Muscle layer of colon (tissue), 2 donors: Measurements from ENCODE around the gene LRP1.

Experiments used
- H3K27ac ChIP-seq: one replicate; pipeline ENCODE4 v1.7.0; 2013; ENCODE audit warnings: low read depth, mild to moderate bottlenecking, low read length, moderate library complexity
- H3K27me3 ChIP-seq, 2 donors: one replicate each; pipeline ENCODE4 v1.7.0; 2013; ENCODE audit warnings: low read length in 2 of 2, mild to moderate bottlenecking in 2 of 2; ENCODE audit not compliant: insufficient read depth in 2 of 2, control insufficient read depth in 1 of 2
- H3K36me3 ChIP-seq: one replicate; pipeline ENCODE4 v1.7.0; 2013; ENCODE audit warnings: mild to moderate bottlenecking, low read length; ENCODE audit not compliant: insufficient read depth
- H3K4me1 ChIP-seq: one replicate; pipeline ENCODE4 v1.7.0; 2013; ENCODE audit warnings: mild to moderate bottlenecking, low read length; ENCODE audit not compliant: insufficient read depth
- H3K4me3 ChIP-seq, 2 donors: one replicate each; pipeline ENCODE4 v1.7.0; 2013; ENCODE audit warnings: low read length in 2 of 2, low read depth in 1 of 2, mild to moderate bottlenecking in 1 of 2, moderate library complexity in 1 of 2
- H3K9ac ChIP-seq: one replicate; pipeline ENCODE4 v1.7.0; 2013; ENCODE audit warnings: low read length
- H3K9me3 ChIP-seq: one replicate; pipeline ENCODE4 v1.7.0; 2013; ENCODE audit warnings: mild to moderate bottlenecking, low read length
- donor health status: abdominal sarcoma.
- donor health status: Adenocarcinoma of cecum.

The LRP1 gene

GRCh38 chr12:57154076-57154475 lies 25.8 kb downstream of the LRP1 start:
- H3K9ac ChIP-seq: no peak overlapping the region
- peaks cover 53% of the 10 kb centered on the region for H3K4me1 ChIP-seq
- H3K36me3 ChIP-seq: peaks cover 68% of the 10 kb centered on the region
- no peaks in the 10 kb centered on the region for H3K9me3 ChIP-seq
- H3K27ac ChIP-seq: no peak overlapping the region
- H3K27me3 ChIP-seq: no peaks in the 10 kb centered on the region
- H3K4me3 ChIP-seq: no peak overlapping the region

DNA sequence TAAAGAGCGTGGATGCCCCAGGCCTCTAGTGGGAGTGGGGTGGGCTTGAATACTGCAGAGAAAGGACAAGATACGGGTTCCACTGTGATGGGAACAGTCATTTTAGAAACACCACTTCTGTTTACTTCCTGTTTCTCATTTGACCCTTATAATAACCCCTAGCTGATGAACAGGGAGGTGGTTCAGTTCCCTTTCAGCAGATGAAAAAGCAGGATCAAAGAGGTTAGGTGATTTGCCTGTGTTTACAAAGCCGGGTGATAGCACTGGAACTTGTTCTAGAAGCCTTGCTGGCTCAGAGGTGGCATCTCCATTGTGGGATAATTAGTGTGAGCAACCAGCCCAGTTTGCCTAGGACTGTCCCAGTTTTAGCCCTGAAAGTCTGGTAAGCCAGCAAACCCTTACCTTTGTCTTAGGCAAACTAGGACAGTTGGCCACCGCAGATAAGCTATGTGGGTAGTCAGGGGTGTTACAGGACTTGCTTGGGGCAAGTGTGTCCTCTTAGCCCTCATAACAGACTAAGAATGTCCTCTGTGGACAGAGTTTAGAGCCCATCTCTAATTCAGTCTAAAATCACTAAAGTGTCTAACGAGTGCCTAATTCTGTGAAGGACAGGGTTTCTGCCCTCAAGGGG lies 26.6 kb downstream of the LRP1 start:
- Histone ChIP-seq H3K27me3 (no peaks in the 10 kb centered on the region), H3K9ac (no peak overlapping the region), H3K4me1 (peaks cover 45% of the 10 kb centered on the region), H3K9me3 (no peaks in the 10 kb centered on the region), H3K27ac (no peak overlapping the region), H3K36me3 (peaks cover 70% of the 10 kb centered on the region), H3K4me3 (no peak overlapping the region)

GRCh38 chr12:57156701-57157403 lies 28.6 kb downstream of the LRP1 start:
- H3K27ac ChIP-seq: no peak overlapping the region
- H3K9me3 ChIP-seq: no peaks in the 10 kb centered on the region
- peaks cover 78% of the 10 kb centered on the region for H3K36me3 ChIP-seq
- no peak overlapping the region for H3K9ac ChIP-seq
- peaks cover 27% of the 10 kb centered on the region for H3K4me1 ChIP-seq
- no peak overlapping the region for H3K4me3 ChIP-seq
- H3K27me3 ChIP-seq: no peaks in the 10 kb centered on the region

DNA sequence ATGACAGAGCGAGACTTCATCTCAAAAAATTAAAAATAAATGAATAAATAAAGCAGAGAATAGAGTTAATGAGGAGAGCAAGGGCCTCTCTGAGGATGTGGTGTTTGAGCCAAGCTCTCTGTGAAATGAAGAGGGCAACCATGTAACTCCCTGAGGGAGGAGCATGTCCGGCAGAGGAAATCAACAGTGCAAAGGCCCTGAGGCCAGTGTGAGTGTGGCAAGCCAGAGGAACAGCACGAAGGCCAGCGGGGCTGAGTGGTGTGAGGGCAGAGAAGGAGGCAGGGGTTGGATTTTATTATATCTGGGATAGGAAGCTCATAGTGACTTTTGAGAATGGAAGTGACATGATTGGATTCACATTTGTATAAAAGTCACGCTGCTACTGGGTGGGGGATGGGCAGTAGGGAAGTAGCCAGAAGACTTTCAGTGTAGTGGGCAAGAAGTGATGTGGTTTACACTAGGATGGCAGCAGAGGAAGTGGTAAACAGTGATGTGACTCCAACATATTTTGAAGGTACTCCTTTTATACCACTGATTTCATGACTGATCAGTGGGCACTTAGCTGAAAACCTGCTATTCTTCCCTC lies 29.4 kb downstream of the LRP1 start:
- Histone ChIP-seq H3K27ac (no peak overlapping the region), H3K36me3 (peaks cover 86% of the 10 kb centered on the region), H3K4me1 (peaks cover 19% of the 10 kb centered on the region), H3K9ac (no peak overlapping the region), H3K9me3 (no peaks in the 10 kb centered on the region), H3K4me3 (no peak overlapping the region), H3K27me3 (no peaks in the 10 kb centered on the region)

- Histone ChIP-seq H3K9ac (no peak overlapping the region), H3K36me3 (peaks cover 90% of the 10 kb centered on the region), H3K4me3 (no peak overlapping the region), H3K9me3 (no peaks in the 10 kb centered on the region), H3K27me3 (no peaks in the 10 kb centered on the region), H3K4me1 (peaks cover 14% of the 10 kb centered on the region), H3K27ac (no peak overlapping the region)
Observed at GRCh38 chr12:57158186-57158585, 29.9 kb downstream of the LRP1 start.

DNA sequence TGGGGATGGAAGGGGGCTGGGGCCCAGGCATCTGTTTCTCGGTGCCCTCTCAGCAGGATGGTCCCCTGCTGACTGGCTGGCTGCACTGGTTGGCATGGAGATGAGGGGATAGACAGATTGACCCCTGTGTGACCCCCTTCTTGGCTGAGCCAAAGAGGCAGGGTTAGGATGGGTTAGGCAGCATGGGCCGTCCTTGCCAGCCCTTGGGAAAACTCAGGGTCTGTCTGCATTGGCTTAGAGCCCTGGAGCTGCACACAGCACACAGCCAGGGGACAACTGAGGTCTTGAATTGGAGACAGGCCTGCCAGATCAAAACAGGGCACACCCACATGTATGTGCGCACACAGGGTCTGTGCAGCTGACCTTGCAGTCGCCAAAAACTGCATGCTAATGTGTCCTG lies 30.4 kb downstream of the LRP1 start:
- no peak overlapping the region for H3K27ac ChIP-seq
- no peak overlapping the region for H3K9ac ChIP-seq
- H3K4me3 ChIP-seq: no peak overlapping the region
- no peaks in the 10 kb centered on the region for H3K27me3 ChIP-seq
- no peaks in the 10 kb centered on the region for H3K9me3 ChIP-seq
- H3K4me1 ChIP-seq: peaks cover 10% of the 10 kb centered on the region
- peaks cover 91% of the 10 kb centered on the region for H3K36me3 ChIP-seq

- Histone ChIP-seq H3K4me1 (peaks cover 10% of the 10 kb centered on the region), H3K4me3 (no peak overlapping the region), H3K9ac (no peak overlapping the region), H3K36me3 (peaks cover 91% of the 10 kb centered on the region), H3K27me3 (no peaks in the 10 kb centered on the region), H3K27ac (no peak overlapping the region), H3K9me3 (no peaks in the 10 kb centered on the region)
Observed at GRCh38 chr12:57159311-57159710, 31.0 kb downstream of the LRP1 start.

DNA sequence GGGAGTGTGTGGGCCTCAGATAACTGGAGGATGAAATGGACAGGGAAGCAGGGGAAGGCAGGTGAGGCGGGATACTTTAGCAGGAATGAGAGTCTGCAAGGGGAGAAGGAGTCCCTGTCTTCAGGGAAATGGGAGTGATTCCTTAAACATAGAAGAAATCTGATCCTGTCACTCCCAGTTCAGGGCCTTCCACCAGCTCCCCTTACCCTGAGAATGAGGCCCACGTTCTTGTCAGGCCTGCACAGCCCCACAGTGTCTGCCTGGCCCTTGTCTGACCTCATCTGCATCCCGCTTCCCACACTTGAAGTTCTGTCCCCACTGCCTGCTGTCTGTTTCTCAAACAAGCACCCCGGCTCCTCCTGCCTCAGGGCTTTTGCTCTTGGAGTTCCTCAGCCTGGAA lies 31.8 kb downstream of the LRP1 start:
- no peak overlapping the region for H3K9ac ChIP-seq
- no peaks in the 10 kb centered on the region for H3K27me3 ChIP-seq
- H3K27ac ChIP-seq: no peak overlapping the region
- H3K4me1 ChIP-seq: peaks cover 10% of the 10 kb centered on the region
- no peaks in the 10 kb centered on the region for H3K9me3 ChIP-seq
- H3K36me3 ChIP-seq: peaks cover 90% of the 10 kb centered on the region
- H3K4me3 ChIP-seq: no peak overlapping the region

DNA sequence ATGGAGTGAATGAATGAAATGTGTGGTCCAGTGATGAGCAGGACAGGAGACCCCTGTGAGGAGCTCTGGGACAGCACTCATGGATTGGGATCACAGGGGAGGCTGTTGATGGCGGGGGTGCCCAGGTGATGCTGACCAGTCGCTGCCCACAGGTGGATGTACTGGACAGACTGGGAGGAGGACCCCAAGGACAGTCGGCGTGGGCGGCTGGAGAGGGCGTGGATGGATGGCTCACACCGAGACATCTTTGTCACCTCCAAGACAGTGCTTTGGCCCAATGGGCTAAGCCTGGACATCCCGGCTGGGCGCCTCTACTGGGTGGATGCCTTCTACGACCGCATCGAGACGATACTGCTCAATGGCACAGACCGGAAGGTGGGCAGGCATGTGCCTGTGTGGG lies 32.5 kb downstream of the LRP1 start:
- Histone ChIP-seq H3K9me3 (no peaks in the 10 kb centered on the region), H3K36me3 (peaks cover 86% of the 10 kb centered on the region), H3K4me1 (peaks cover 10% of the 10 kb centered on the region), H3K4me3 (no peak overlapping the region), H3K27ac (no peak overlapping the region), H3K27me3 (no peaks in the 10 kb centered on the region), H3K9ac (no peak overlapping the region)

- no peak overlapping the region for H3K9ac ChIP-seq
- no peaks in the 10 kb centered on the region for H3K27me3 ChIP-seq
- no peak overlapping the region for H3K27ac ChIP-seq
- H3K4me3 ChIP-seq: no peak overlapping the region
- peaks cover 10% of the 10 kb centered on the region for H3K4me1 ChIP-seq
- H3K36me3 ChIP-seq: peaks cover 85% of the 10 kb centered on the region
- H3K9me3 ChIP-seq: no peaks in the 10 kb centered on the region
Observed at GRCh38 chr12:57161491-57161890, 33.2 kb downstream of the LRP1 start.

DNA sequence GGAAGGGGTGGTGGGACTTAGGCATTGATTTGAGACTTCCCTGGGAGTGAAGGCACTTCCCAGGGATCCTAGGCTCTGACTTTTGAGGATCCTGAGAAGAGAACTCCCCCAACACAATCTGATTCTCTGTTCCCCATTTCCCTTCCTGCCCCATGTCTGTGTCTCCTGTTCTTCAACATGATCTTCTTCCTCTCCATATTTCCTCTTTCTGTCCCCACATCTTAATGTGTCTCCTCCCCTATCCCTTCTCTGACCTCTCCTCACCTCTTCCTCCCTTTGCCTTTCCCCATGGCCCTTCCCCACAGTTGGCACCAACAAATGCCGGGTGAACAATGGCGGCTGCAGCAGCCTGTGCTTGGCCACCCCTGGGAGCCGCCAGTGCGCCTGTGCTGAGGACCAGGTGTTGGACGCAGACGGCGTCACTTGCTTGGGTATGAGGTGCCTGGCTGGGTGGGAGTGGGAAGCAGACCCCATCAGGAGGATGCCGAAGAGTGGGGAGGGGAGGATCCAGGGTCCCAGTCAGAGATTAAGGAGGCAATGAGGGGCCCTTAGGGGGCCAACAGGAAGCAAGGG lies 34.4 kb downstream of the LRP1 start:
- H3K4me3 ChIP-seq: no peak overlapping the region
- H3K36me3 ChIP-seq: peaks cover 89% of the 10 kb centered on the region
- H3K4me1 ChIP-seq: peaks cover 10% of the 10 kb centered on the region
- H3K27me3 ChIP-seq: no peaks in the 10 kb centered on the region
- H3K27ac ChIP-seq: no peak overlapping the region
- H3K9me3 ChIP-seq: no peaks in the 10 kb centered on the region
- no peak overlapping the region for H3K9ac ChIP-seq
